GM06990 (cell line): Measurements from ENCODE around the gene COL5A2.

Source experiments
- DNase-seq: peaks from one replicate; pipeline ENCODE4 v3.0.0-alpha.2; 2011; ENCODE audit not compliant: insufficient read length; ENCODE audit errors: extremely low read depth
- H3K27me3 ChIP-seq: replicated peaks from 2 replicates; pipeline ENCODE4 v1.6.0; 2011; ENCODE audit warnings: low read length; ENCODE audit not compliant: control insufficient read depth, insufficient read depth
- H3K36me3 ChIP-seq: 2 replicates; pipeline ENCODE4 v1.5.1; 2011; ENCODE audit warnings: low read length; ENCODE audit not compliant: control insufficient read depth, insufficient read depth
- H3K4me3 ChIP-seq: replicated peaks from 2 replicates; pipeline ENCODE4 v1.5.1; 2011; ENCODE audit warnings: low read depth, mild to moderate bottlenecking, control low read depth, low read length
- TF ChIP-seq, protein P1 (sequence below): IDR thresholded peaks from 2 replicates; pipeline ENCODE4 v1.5.1; 2011; ENCODE audit warnings: low read length, control low read depth, mild to moderate bottlenecking, inconsistent platforms; ENCODE audit not compliant: insufficient read depth, poor library complexity, severe bottlenecking

COL5A2 gene

DNA sequence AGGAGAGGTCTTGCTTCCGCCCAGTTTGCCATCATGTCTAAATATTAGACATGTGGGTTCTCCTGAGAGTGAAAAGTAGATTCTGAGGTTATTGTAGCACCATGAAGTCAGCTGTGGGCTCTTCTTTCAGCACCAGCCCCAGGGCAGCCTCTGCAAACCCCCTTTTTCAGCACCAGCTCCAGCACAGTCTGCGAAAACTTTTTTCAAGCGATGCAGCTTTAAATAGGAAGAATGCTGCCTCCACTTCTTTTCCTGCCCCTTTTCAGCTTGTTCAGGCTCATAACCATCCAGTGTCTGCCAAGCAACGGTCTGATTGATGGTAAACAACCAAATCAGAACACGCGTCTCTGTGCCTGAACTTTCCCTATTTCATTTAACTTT lies at the start of gene COL5A2:
Gene COL5A2, minus strand, starts transcription at position 192 of the 381 bp plus-strand sequence. Its CDS starts 157 bp downstream, at position 35.
- TF ChIP-seq, protein P1, sequence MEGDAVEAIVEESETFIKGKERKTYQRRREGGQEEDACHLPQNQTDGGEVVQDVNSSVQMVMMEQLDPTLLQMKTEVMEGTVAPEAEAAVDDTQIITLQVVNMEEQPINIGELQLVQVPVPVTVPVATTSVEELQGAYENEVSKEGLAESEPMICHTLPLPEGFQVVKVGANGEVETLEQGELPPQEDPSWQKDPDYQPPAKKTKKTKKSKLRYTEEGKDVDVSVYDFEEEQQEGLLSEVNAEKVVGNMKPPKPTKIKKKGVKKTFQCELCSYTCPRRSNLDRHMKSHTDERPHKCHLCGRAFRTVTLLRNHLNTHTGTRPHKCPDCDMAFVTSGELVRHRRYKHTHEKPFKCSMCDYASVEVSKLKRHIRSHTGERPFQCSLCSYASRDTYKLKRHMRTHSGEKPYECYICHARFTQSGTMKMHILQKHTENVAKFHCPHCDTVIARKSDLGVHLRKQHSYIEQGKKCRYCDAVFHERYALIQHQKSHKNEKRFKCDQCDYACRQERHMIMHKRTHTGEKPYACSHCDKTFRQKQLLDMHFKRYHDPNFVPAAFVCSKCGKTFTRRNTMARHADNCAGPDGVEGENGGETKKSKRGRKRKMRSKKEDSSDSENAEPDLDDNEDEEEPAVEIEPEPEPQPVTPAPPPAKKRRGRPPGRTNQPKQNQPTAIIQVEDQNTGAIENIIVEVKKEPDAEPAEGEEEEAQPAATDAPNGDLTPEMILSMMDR = no peak
- Histone ChIP-seq H3K4me3 (no peak within 1 kb of the TSS), H3K36me3 (no peaks in the 10 kb centered on the region), H3K27me3 (no peaks in the 10 kb centered on the region)
- no peak for DNase-seq

DNA sequence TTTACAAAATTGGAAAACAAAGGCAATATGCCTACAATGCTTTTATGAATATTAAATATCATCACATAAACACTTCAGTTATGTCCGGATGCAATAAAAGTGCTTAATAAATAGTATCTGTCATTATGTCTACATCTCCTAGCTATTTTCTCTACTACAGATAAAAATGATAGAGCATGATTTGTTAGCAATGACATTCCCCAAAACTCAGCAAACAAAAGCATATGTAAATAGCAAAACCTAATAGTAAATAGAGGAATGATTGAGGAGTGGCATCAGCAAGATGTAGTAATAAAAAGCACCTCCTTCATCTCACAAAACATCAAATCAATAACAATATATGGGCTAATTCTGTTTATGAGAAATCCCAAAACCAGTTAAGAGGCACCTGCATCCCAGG lies 46.5 kb upstream of the COL5A2 start:
- DNase-seq = no peak
- H3K36me3 ChIP-seq = no peaks in the 10 kb centered on the region

DNA sequence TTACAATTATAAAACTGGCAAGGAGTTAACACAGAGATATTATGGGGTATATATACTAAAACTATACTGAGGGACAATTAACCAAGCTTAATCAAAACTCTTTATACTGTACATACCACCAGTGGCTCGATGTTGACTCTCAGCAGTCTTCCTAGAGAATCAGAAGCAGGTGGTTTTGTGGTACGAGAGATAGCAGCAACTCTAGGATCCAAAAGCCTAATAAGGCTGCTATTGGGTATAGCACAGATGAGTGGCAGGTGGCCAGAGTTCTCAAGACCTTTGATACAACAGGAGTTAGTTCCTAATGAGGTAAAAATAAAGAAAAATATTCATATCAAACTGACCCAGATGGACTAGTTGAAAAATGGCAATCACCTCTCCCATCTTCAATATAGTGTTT lies 45.5 kb upstream of the COL5A2 start:
- DNase-seq = no peak
- TF ChIP-seq, protein P1 = no peak
- Histone ChIP-seq H3K27me3 (no peaks in the 10 kb centered on the region), H3K4me3 (no peak overlapping the region), H3K36me3 (no peaks in the 10 kb centered on the region)

More for the DNA sequence above, 46.5 kb upstream of the COL5A2 start:
- H3K4me3 ChIP-seq = no peak overlapping the region
- no peaks in the 10 kb centered on the region for H3K27me3 ChIP-seq
- TF ChIP-seq, protein P1 = no peak

DNA sequence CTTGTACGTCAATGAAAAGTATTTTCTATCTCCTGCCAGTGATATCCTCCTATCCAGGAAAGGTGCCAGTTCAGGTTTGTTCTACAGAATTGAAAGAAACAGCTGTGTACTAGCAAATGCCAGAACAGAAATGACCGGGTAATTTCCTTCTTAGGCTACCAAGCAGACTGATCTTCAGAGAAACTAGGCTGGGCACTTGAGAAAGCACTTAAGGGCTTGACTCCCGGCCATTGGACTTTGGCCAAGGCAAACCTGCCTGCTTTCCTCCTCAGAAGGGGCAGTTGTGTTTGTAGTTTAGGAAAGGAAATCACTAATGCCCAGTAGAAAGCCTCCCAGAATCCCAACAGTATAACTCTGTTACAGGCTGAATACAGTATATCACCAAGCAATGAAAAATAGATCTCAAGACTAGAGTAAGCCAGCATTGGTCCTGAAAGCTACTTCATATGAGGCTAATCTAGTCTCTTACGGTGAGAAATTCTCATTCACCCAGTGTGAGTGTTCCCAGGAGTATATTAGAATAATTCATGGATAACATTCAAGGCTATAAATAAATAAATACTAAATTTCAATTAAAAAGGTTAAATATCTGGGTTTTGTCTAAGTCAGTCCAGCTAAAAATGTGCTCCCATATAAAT lies 43.0 kb upstream of the COL5A2 start:
- no peak for DNase-seq
- TF ChIP-seq, protein P1 = no peak
- H3K36me3 ChIP-seq = no peaks in the 10 kb centered on the region
- H3K4me3 ChIP-seq = no peak overlapping the region
- no peaks in the 10 kb centered on the region for H3K27me3 ChIP-seq

DNA sequence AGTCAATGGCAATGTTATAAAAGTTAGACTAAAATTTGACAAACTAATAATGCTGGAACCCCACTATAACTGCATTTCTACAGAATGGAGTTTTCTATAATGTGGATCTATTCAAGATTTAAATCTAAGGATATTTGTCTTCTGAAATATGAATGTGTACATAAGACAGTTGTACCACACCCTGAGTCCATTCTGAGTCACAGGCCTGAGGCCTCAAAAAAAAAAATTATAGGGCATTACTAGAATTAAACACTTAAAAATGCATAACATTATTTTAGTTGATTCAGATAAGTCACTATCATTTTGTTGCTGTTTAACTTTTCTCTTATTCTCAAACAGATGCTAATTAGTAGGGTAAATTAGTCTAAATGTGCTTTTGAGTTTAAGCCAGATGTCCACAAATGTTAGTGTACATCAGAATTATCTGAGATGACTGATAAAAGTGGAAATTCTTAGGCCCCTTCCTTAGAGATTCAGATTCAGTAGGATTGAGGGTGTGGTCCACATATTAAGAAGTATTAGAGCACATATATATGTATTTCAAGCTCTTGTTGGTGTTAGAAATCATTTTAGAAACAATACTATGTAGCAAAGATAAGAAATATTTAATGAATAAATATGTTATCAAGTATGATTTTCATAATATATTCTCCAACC lies 42.4 kb upstream of the COL5A2 start:
- DNase-seq = no peak
- TF ChIP-seq, protein P1 = no peak
- no peak overlapping the region for H3K4me3 ChIP-seq
- H3K36me3 ChIP-seq = no peaks in the 10 kb centered on the region
- H3K27me3 ChIP-seq = no peaks in the 10 kb centered on the region
